ENCODE results near the gene UBXN7. TPM values are rescaled to one million over a fixed set of nuclear protein-coding genes. Genes with fewer than 3 reads are reported as not detected.
"Not testable (repeated sequence)": the region's sequence is repeated elsewhere in the genome, so short reads cannot be mapped to it uniquely, and the experiment has no call there.

Gene UBXN7
- polyA plus RNA-seq, 1 of the 3 experiments (the other 2 are of a cell fraction), result 6.4 TPM

DNA sequence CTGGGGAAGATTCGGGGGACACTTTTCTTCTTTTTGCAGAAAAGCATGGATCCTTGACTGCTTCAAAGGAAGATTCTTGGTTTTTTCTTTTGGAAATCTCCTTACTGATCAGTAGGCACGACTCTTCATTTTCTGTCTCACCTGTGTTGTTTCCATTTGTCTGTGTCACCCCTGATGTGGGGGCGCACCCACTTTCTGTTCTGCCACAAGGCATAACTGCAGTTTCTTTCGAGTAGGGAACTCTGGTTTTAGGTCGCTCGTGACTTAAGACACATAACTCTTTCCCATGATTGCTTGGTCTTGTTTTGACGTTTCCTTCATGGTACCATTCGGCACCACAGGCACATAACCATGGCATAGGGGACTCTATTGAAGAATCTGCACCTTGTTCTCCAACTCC, 40.1 kb upstream of the UBXN7 start:
- Histone ChIP-seq H3K79me2 (ENCODE audit: insufficient read depth) (peaks cover 34% of the 10 kb centered on the region), H3K9ac (peak overlapping the region; percentile 18; the same call in 1 of the 2 replicates), H3K9me3 (no peaks in the 10 kb centered on the region), H3K4me2 (no peak overlapping the region), H3K27ac (ENCODE audit: low read depth in 2 of 2, low read length in 1 of 2) (peak overlapping the region in 1 of 2 experiments; percentile 4; a peak in 1 of 4 replicates), H3F3A (replicated peaks; ENCODE audit: insufficient read depth) (peaks cover 18% of the 10 kb centered on the region), H3K4me1 (ENCODE audit: control insufficient read depth in 1 of 2, insufficient read depth in 2 of 2, low read depth in 1 of 2, low read length in 1 of 2) (peaks cover 0 to 12% of the 10 kb centered on the region in 2 experiments; a peak in 1 of 4 replicates), H3K4me3 (ENCODE audit: low read depth in 2 of 2, low read length in 1 of 2) (no peak overlapping the region), H4K20me1 (ENCODE audit: insufficient read depth) (no peaks in the 10 kb centered on the region), H3K36me3 (replicated peaks in 1 of 2; ENCODE audit: control insufficient read depth in 1 of 2, insufficient read depth in 2 of 2, low read length in 1 of 2) (peaks cover 30 to 44% of the 10 kb centered on the region in 2 experiments), H3K9me2 (no peaks in the 10 kb centered on the region), H2AFZ (ENCODE audit: low read depth) (no peak overlapping the region), H3K27me3 (ENCODE audit: insufficient read depth) (no peaks in the 10 kb centered on the region)
- TF ChIP-seq, protein P1, sequence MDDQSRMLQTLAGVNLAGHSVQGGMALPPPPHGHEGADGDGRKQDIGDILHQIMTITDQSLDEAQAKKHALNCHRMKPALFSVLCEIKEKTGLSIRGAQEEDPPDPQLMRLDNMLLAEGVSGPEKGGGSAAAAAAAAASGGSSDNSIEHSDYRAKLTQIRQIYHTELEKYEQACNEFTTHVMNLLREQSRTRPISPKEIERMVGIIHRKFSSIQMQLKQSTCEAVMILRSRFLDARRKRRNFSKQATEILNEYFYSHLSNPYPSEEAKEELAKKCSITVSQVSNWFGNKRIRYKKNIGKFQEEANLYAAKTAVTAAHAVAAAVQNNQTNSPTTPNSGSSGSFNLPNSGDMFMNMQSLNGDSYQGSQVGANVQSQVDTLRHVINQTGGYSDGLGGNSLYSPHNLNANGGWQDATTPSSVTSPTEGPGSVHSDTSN (IDR thresholded peaks at IDR 0.05), result no peak
- no peak for TF ChIP-seq JUND (IDR thresholded peaks at IDR 0.05)
- TF ChIP-seq, protein P2, sequence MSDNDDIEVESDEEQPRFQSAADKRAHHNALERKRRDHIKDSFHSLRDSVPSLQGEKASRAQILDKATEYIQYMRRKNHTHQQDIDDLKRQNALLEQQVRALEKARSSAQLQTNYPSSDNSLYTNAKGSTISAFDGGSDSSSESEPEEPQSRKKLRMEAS (IDR thresholded peaks at IDR 0.05; ENCODE audit: low read depth), result no peak
- no peak for TF ChIP-seq MEF2A (IDR thresholded peaks at IDR 0.05; ENCODE audit: borderline replicate concordance, low read depth)
- TF ChIP-seq TCF12 (IDR thresholded peaks at IDR 0.05), result no peak
- no peak for TF ChIP-seq GATA2 (CRISPR knock-in tag; IDR thresholded peaks at IDR 0.05)
- no peak for TF ChIP-seq RCOR1 (IDR thresholded peaks at IDR 0.05; ENCODE audit: low read length)
- POLR2A ChIA-PET, result no interaction called here
- DNase-seq, result no peak
- CTCF ChIA-PET, result no interaction called here
- 97% methylated on average over 8 of the region's 8 CpGs for WGBS (ENCODE audit: low lambda C conversion rate)

DNA sequence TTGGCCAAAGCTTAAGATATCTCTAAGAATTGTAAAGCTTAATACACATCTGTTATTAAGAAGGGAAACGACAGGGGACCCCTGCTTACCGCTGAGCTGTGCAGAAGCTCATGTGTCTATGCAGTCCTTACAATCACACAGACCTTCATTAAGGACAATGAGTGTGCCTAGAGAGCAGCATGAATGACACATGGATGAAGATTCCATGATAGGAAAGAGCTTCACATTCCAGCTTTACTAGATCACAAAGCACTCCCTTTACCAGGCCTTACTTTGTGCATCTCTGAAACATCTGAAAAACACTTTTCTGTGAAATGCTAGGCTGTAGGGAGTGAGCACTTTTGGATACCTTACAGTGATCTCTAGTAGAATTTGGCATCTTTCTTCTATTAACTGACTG, 39.3 kb upstream of the UBXN7 start:
- Histone ChIP-seq H3K4me2 (no peak overlapping the region), H3K4me3 (ENCODE audit: low read depth in 2 of 2, low read length in 1 of 2) (no peak overlapping the region), H2AFZ (ENCODE audit: low read depth) (no peak overlapping the region), H4K20me1 (ENCODE audit: insufficient read depth) (no peaks in the 10 kb centered on the region), H3K36me3 (replicated peaks in 1 of 2; ENCODE audit: control insufficient read depth in 1 of 2, insufficient read depth in 2 of 2, low read length in 1 of 2) (peaks cover 27 to 37% of the 10 kb centered on the region in 2 experiments), H3K9me2 (no peaks in the 10 kb centered on the region), H3K9me3 (no peaks in the 10 kb centered on the region), H3K27me3 (ENCODE audit: insufficient read depth) (no peaks in the 10 kb centered on the region), H3K4me1 (ENCODE audit: control insufficient read depth in 1 of 2, insufficient read depth in 2 of 2, low read depth in 1 of 2, low read length in 1 of 2) (peaks cover 0 to 12% of the 10 kb centered on the region in 2 experiments; a peak in 1 of 4 replicates), H3K27ac (ENCODE audit: low read depth in 2 of 2, low read length in 1 of 2) (peak overlapping the region in 1 of 2 experiments; percentile 4; a peak in 2 of 4 replicates), H3F3A (replicated peaks; ENCODE audit: insufficient read depth) (peaks cover 18% of the 10 kb centered on the region), H3K79me2 (ENCODE audit: insufficient read depth) (peaks cover 34% of the 10 kb centered on the region), H3K9ac (no peak overlapping the region)
- CTCF ChIA-PET, result no interaction called here
- POLR2A ChIA-PET, result no interaction called here
- 90% methylated on average over 2 of the region's 2 CpGs for WGBS (ENCODE audit: low lambda C conversion rate)
- TF ChIP-seq, protein P3, sequence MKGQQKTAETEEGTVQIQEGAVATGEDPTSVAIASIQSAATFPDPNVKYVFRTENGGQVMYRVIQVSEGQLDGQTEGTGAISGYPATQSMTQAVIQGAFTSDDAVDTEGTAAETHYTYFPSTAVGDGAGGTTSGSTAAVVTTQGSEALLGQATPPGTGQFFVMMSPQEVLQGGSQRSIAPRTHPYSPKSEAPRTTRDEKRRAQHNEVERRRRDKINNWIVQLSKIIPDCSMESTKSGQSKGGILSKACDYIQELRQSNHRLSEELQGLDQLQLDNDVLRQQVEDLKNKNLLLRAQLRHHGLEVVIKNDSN (IDR thresholded peaks at IDR 0.05; ENCODE audit: borderline replicate concordance, low read depth), result no peak
- TF ChIP-seq EP300 (IDR thresholded peaks at IDR 0.05; ENCODE audit: borderline replicate concordance in 1 of 2, low read depth in 1 of 2, low read length in 1 of 2), result no peak
- DNase-seq, result no peak

DNA sequence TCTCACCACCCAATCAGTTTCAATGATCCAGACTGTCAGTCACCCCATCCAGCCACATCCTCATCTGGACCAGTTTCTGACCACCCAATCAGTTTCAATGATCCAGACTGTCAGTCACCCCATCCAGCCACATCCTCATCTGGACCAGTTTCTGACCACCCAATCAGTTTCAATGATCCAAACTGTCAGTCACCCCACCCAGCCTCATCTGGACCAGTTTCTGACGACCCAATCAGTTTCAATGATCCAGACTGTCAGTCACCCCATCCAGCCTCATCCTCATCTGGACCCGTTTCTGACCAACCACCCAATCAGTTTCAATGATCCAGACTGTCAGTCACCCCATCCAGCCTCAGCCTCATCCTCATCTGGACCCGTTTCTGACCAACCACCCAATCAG, 38.0 kb upstream of the UBXN7 start:
- DNase-seq; H3K9ac ChIP-seq; POLR2A ChIA-PET; H2AFZ ChIP-seq (ENCODE audit: low read depth); H3K9me2 ChIP-seq; H3K9me3 ChIP-seq; H3K27ac ChIP-seq (ENCODE audit: low read depth in 2 of 2, low read length in 1 of 2); H4K20me1 ChIP-seq (ENCODE audit: insufficient read depth); H3K4me3 ChIP-seq (ENCODE audit: low read depth in 2 of 2, low read length in 1 of 2); H3K27me3 ChIP-seq (ENCODE audit: insufficient read depth); CTCF ChIA-PET; H3K4me2 ChIP-seq: not testable (repeated sequence)
- Histone ChIP-seq H3K79me2 (ENCODE audit: insufficient read depth) (peaks cover 35% of the 10 kb centered on the region), H3K4me1 (ENCODE audit: control insufficient read depth in 1 of 2, insufficient read depth in 2 of 2, low read depth in 1 of 2, low read length in 1 of 2) (peaks cover 0 to 12% of the 10 kb centered on the region in 2 experiments; a peak in 1 of 4 replicates), H3K36me3 (replicated peaks in 1 of 2; ENCODE audit: control insufficient read depth in 1 of 2, insufficient read depth in 2 of 2, low read length in 1 of 2) (peaks cover 27 to 32% of the 10 kb centered on the region in 2 experiments), H3F3A (replicated peaks; ENCODE audit: insufficient read depth) (peaks cover 18% of the 10 kb centered on the region)
- WGBS (ENCODE audit: low lambda C conversion rate), result 98% methylated on average over 3 of the region's 3 CpGs

Measured in SK-N-SH (cell line).